ENCODE measurements around the gene PTPRA. TPM values are rescaled to one million over a fixed set of nuclear protein-coding genes. Genes with fewer than 3 reads are reported as not detected.
A peak's percentile ranks its signal among the peaks of the same experiment; 100 is the strongest.

PTPRA gene
- total and polyA plus RNA-seq, 5 donors, result 11.8 to 37.5 (median 34.2) TPM

DNA sequence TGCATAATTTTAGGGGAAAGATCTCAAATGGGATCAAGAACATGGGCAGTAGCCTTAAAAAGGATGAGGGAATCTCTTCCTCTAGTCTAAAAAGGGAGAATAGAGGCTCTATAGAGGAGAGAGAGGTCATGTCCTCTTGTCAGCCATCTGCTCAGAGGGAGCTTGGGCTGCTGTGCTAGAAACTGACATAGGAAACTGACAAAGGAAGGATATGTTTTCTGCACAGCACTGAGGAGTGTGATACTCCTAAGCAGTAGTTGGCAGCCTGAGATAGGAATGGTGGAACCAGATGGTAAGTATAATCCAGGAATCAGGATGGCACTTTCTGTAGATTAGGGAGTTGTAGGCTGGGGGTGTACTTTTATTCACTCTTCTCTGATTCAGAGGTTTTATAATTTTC lies 59.2 kb downstream of the PTPRA start:
- peak in 1 of 2 donors; percentile 42 for ATAC-seq
- Histone ChIP-seq H3K4me1 (ENCODE audit: control insufficient read depth, insufficient read depth, low read length) (no peaks in the 10 kb centered on the region), H3K4me3 (ENCODE audit: low read length) (no peak overlapping the region), H3K27me3 (ENCODE audit: control insufficient read depth, insufficient read depth) (no peaks in the 10 kb centered on the region), H3K9me3 (ENCODE audit: control insufficient read depth, low read length) (no peaks in the 10 kb centered on the region), H3K27ac (ENCODE audit: low read length) (no peak overlapping the region)
- no peak for DNase-seq
- intact Hi-C loops (cut with DNase I), result no loop called here

DNA sequence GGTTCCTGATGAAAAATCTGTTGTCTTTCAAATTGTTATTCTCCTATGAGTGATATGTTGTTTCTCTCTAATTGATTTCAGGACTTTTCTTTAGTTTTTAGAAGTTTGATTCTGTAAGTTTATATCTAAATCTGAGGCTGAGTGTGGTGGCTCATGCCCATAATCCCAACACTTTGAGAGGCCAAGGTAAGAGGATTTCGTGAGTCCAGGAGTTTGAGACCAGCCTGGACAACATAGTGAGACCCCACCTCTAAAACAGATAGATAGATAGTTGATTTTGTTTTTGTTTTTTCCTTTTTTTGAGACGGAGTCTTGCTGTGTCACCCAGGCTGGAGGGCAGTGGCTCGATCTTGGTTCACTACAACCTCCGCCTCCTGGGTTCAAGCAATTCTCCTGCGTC lies 64.6 kb downstream of the PTPRA start:
- no peaks in the 10 kb centered on the region for H3K27me3 ChIP-seq (ENCODE audit: control insufficient read depth, insufficient read depth)
- no peaks in the 10 kb centered on the region for H3K4me1 ChIP-seq (ENCODE audit: control insufficient read depth, insufficient read depth, low read length)
- no peak overlapping the region for H3K27ac ChIP-seq (ENCODE audit: low read length)
- H3K4me3 ChIP-seq (ENCODE audit: low read length), result no peak overlapping the region
- 87% methylated on average over 5 of the region's 5 CpGs for WGBS
- no peak for DNase-seq
- intact Hi-C loops (cut with DNase I), result no loop called here
- no peaks in the 10 kb centered on the region for H3K9me3 ChIP-seq (ENCODE audit: control insufficient read depth, low read length)
- no peak for ATAC-seq

GRCh38 chr20:2942439-2942838 lies 69.2 kb downstream of the PTPRA start:
- intact Hi-C loops (cut with DNase I), result no loop called here
- no peak for DNase-seq
- Histone ChIP-seq H3K4me1 (ENCODE audit: control insufficient read depth, insufficient read depth, low read length) (peaks cover 2% of the 10 kb centered on the region), H3K27ac (ENCODE audit: low read length) (no peak overlapping the region), H3K27me3 (ENCODE audit: control insufficient read depth, insufficient read depth) (no peaks in the 10 kb centered on the region), H3K9me3 (ENCODE audit: control insufficient read depth, low read length) (no peaks in the 10 kb centered on the region), H3K4me3 (ENCODE audit: low read length) (no peak overlapping the region)
- no peak for ATAC-seq

DNA sequence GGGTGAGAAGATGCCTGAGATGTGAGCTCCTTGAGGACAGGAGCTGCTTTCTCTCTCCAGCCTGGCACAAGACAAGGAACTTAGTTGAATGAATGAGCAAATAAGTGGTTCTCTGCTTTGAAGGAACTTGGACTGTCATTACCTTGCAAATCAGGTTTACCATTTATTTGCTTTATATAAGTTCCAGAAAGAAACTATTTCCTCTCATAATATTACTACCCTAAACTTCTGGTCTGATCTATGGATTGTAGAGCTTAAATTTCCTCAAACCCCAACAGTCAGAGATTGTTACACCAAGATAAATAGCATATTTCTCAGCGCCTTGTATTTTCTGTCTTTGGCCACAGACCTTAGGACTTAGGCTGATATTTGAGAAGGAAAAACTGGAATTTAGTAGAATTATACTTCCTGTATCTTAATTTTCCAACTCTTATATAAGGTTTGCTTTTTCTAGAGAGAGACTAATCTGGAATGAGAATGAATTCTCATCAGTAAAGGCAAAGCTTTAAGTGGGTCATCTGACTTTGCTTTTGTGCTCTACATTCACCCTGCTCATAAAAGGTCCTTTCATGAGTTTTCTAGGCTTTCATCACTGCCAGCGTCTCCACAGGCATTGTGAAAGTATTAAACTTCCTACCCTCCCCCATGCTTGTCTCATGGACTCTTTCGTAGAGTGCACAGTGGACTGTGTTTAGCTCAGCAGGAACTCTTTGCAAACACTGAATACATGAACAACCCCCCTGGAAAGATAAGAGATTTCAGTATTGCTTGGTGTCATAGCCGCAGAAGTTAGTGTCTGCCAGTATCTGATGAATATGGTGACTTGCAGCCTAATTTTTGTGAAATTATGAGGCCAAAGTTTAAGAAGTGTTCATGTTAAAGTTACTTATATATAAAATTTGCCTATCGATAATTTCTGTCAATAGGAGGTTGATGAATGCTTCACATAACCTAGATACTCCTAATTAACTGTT lies 74.0 kb downstream of the PTPRA start:
- Histone ChIP-seq H3K4me3 (ENCODE audit: low read length) (no peak overlapping the region), H3K27me3 (ENCODE audit: control insufficient read depth, insufficient read depth) (no peaks in the 10 kb centered on the region), H3K9me3 (ENCODE audit: control insufficient read depth, low read length) (no peaks in the 10 kb centered on the region), H3K27ac (ENCODE audit: low read length) (no peak overlapping the region), H3K4me1 (ENCODE audit: control insufficient read depth, insufficient read depth, low read length) (peaks cover 2% of the 10 kb centered on the region)
- intact Hi-C loops (cut with DNase I), result no loop called here
- WGBS, result 48% methylated on average over 5 of the region's 5 CpGs
- ATAC-seq (peak; percentile 85 to 86), DNase-seq (no peak)

- 98% methylated on average over 1 of the region's 1 CpG for WGBS
Observed at GRCh38 chr20:2948968-2949367, 75.7 kb downstream of the PTPRA start.

GRCh38 chr20:2952766-2953165 lies 79.5 kb downstream of the PTPRA start:
- no peaks in the 10 kb centered on the region for H3K9me3 ChIP-seq (ENCODE audit: control insufficient read depth, low read length)
- H3K27me3 ChIP-seq (ENCODE audit: control insufficient read depth, insufficient read depth), result no peaks in the 10 kb centered on the region
- H3K27ac ChIP-seq (ENCODE audit: low read length), result no peak overlapping the region
- intact Hi-C loops (cut with DNase I), result no loop called here
- DNase-seq (no peak), ATAC-seq (no peak)
- no peak overlapping the region for H3K4me3 ChIP-seq (ENCODE audit: low read length)
- peaks cover 4% of the 10 kb centered on the region for H3K4me1 ChIP-seq (ENCODE audit: control insufficient read depth, insufficient read depth, low read length)
- 68% methylated on average over 1 of the region's 1 CpG for WGBS

More at GRCh38 chr20:2948968-2949367, 75.7 kb downstream of the PTPRA start:
- DNase-seq (no peak), ATAC-seq (no peak)
- Histone ChIP-seq H3K9me3 (ENCODE audit: control insufficient read depth, low read length) (no peaks in the 10 kb centered on the region), H3K27ac (ENCODE audit: low read length) (no peak overlapping the region), H3K4me3 (ENCODE audit: low read length) (no peak overlapping the region), H3K4me1 (ENCODE audit: control insufficient read depth, insufficient read depth, low read length) (peaks cover 2% of the 10 kb centered on the region), H3K27me3 (ENCODE audit: control insufficient read depth, insufficient read depth) (no peaks in the 10 kb centered on the region)
- intact Hi-C loops (cut with DNase I), result no loop called here

- DNase-seq (no peak), ATAC-seq (no peak)
- no peak overlapping the region for H3K4me3 ChIP-seq (ENCODE audit: low read length)
- intact Hi-C loops (cut with DNase I), result no loop called here
- H3K9me3 ChIP-seq (ENCODE audit: control insufficient read depth, low read length), result no peaks in the 10 kb centered on the region
- H3K4me1 ChIP-seq (ENCODE audit: control insufficient read depth, insufficient read depth, low read length), result peaks cover 4% of the 10 kb centered on the region
- no peak overlapping the region for H3K27ac ChIP-seq (ENCODE audit: low read length)
- no peaks in the 10 kb centered on the region for H3K27me3 ChIP-seq (ENCODE audit: control insufficient read depth, insufficient read depth)
Observed at GRCh38 chr20:2955257-2955970, 82.1 kb downstream of the PTPRA start.

DNA sequence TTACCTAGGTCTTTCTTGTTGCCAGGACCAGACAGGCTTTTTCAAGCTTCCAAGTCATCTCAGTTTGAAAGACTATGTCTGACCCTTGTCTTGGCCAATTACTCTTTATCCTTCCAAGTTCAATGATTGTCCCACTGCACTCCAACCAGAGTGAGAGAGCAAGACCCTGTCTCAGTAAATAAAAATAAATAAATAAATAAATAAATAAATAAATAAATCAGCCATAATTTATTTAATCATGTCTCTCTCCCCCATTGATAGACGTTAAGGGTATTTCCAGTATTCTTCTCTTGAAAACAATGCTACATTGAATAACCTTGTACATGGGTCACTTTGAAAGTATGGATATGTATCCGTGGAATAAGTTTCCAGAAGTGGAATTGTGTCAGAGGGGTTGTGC lies 83.2 kb downstream of the PTPRA start:
- 96% methylated on average over 2 of the region's 2 CpGs for WGBS
- DNase-seq (no peak), ATAC-seq (no peak)
- Histone ChIP-seq H3K4me1 (ENCODE audit: control insufficient read depth, insufficient read depth, low read length) (peaks cover 4% of the 10 kb centered on the region), H3K27ac (ENCODE audit: low read length) (no peak overlapping the region), H3K27me3 (ENCODE audit: control insufficient read depth, insufficient read depth) (no peaks in the 10 kb centered on the region), H3K9me3 (ENCODE audit: control insufficient read depth, low read length) (no peaks in the 10 kb centered on the region), H3K4me3 (ENCODE audit: low read length) (no peak overlapping the region)
- intact Hi-C loops (cut with DNase I), result no loop called here

DNA sequence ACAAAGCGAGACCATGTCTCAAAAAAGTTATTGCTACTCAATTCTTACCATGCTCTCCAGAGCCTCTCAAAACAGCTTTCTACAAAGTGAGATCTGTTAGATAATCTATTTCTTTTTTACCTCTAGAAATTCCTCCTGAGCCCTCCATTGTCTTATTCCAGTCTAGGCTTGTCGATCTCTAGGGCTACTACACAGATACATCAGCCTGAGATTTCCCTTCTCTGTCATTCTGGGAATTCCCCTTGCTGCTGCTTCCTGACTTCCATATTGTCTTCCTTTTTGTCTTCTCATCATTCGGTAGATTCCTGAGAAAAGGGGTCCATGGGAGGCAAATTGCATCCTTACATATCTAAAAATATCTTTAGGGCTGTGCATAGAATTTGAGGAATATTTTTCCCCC lies 94.6 kb downstream of the PTPRA start:
- H3K27me3 ChIP-seq (ENCODE audit: control insufficient read depth, insufficient read depth), result no peaks in the 10 kb centered on the region
- ATAC-seq (no peak), DNase-seq (no peak)
- no peak overlapping the region for H3K4me3 ChIP-seq (ENCODE audit: low read length)
- H3K9me3 ChIP-seq (ENCODE audit: control insufficient read depth, low read length), result no peaks in the 10 kb centered on the region
- no peak overlapping the region for H3K27ac ChIP-seq (ENCODE audit: low read length)
- 85% methylated on average over 3 of the region's 3 CpGs for WGBS
- intact Hi-C loops (cut with DNase I), result no loop called here
- no peaks in the 10 kb centered on the region for H3K4me1 ChIP-seq (ENCODE audit: control insufficient read depth, insufficient read depth, low read length)

DNA sequence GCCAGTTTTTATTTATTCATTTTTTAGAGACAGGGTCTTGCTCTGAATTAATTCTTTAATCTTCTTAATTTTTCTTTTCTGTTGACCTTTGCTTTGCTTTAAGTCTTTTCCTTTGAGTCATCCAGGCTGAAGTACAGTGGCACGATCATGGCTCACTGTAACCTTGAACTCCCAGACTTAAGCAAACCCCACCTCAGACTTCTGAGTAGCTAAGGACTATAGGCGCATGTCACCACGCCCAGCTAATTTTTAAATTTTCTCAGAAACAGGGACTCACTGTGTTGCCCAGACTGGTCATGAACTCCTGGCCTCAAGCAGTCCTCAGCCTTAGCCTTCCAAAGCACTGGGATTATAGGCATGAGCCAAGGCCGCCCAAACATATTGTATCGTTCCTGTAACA lies 98.8 kb downstream of the PTPRA start:
- no peaks in the 10 kb centered on the region for H3K4me1 ChIP-seq (ENCODE audit: control insufficient read depth, insufficient read depth, low read length)
- H3K27me3 ChIP-seq (ENCODE audit: control insufficient read depth, insufficient read depth), result no peaks in the 10 kb centered on the region
- no peak overlapping the region for H3K27ac ChIP-seq (ENCODE audit: low read length)
- DNase-seq (no peak), ATAC-seq (no peak)
- intact Hi-C loops (cut with DNase I), result no loop called here
- H3K9me3 ChIP-seq (ENCODE audit: control insufficient read depth, low read length), result no peaks in the 10 kb centered on the region
- WGBS, result 94% methylated on average over 5 of the region's 5 CpGs
- H3K4me3 ChIP-seq (ENCODE audit: low read length), result no peak overlapping the region

DNA sequence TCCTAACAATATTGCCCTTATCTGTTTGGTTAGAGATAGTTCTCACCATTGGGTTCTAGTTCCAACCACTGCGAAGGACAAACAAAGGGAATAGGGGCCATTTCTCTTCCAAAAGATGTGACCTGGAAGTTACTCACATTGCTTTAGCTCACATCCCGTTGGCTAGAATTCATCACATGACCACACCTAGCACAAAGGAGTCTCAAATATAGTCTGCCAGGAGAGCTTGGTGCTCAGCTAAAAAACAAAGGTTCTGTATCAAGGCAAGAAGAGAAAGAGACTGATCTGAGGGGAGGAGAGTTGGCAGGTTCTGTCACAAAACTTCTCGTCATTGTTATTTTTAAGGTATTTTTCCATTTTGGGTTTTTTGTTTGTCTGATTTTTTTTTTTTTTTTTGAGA lies 100.3 kb downstream of the PTPRA start:
- no peak overlapping the region for H3K4me3 ChIP-seq (ENCODE audit: low read length)
- ATAC-seq (no peak), DNase-seq (no peak)
- H3K9me3 ChIP-seq (ENCODE audit: control insufficient read depth, low read length), result no peaks in the 10 kb centered on the region
- H3K4me1 ChIP-seq (ENCODE audit: control insufficient read depth, insufficient read depth, low read length), result no peaks in the 10 kb centered on the region
- 92% methylated on average over 3 of the region's 3 CpGs for WGBS
- intact Hi-C loops (cut with DNase I), result no loop called here
- H3K27ac ChIP-seq (ENCODE audit: low read length), result no peak overlapping the region
- no peaks in the 10 kb centered on the region for H3K27me3 ChIP-seq (ENCODE audit: control insufficient read depth, insufficient read depth)

All from right cardiac atrium (tissue), 5 donors.